SK-N-DZ (cell line): ENCODE results near the gene ZNF419. TPM values are rescaled to one million over a fixed set of nuclear protein-coding genes. Genes with fewer than 3 reads are reported as not detected.
"Not testable (repeated sequence)": the region's sequence is repeated elsewhere in the genome, so short reads cannot be mapped to it uniquely, and the experiment has no call there.

ENCODE experiments used
- DNase-seq: peaks from one replicate; pipeline ENCODE4 v3.0.0-alpha.2; 2015; ENCODE audit warnings: low spot score
- polyA plus RNA-seq, 2 experiments: library from polyadenylated mRNA; depleted of rRNA; stranded (reverse); fragments of >200 nt; gene quantifications; 2 replicates each; pipeline ENCODE4 v1.2.3, GENCODE V29; 2014

ZNF419 gene
- polyA plus RNA-seq (2014; cell fraction: cytosol; rRNA removed), result 7.0 and 11.0 TPM in 2 replicates
- 13.3 and 25.8 TPM in 2 replicates for polyA plus RNA-seq (2014; cell fraction: nucleus; rRNA removed)

DNA sequence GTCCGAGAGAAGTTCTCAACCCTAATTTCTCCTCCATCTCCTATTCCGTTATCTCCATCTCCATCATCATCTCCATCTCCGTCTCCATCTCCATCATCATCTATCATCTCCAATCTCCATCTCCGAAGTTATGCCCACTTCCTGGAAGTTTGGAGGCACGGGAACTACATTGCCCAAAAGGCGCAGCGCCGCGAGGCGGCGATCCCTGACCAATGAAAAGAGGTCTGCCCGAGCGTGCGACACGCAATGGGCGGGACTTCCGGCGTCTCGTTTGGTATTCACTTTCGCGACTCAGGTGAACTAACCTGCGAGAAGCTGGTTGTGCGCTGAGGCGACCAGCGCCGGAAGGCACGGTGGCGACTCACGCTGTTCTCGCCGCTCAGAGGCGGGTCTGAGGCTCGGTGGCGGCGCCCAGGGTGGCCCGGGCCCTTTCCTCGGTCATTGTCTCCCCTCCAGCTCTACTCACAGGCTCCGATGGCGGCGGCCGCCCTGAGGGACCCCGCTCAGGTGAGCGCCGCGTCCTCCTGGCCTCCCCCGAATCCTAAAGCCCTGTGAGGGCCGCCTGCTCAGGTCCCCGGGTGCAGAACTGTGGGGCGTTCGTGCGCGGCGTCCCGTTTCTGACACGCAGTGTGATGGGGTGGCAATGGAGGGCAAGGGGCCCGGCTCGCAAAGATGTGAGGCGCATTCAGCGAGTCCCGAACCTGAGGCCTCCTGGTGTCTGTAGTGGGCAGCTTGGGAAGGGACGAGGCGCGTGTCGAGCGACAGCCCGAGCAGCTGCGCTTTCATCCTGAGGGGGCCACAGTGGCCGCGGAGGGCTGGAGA is at the start of gene ZNF419:
Gene ZNF419 (plus strand): TSS at position 274 of the 822 bp plus-strand sequence. CDS start 201 bp downstream, at position 475.
- peak; percentile 71 for DNase-seq

DNA sequence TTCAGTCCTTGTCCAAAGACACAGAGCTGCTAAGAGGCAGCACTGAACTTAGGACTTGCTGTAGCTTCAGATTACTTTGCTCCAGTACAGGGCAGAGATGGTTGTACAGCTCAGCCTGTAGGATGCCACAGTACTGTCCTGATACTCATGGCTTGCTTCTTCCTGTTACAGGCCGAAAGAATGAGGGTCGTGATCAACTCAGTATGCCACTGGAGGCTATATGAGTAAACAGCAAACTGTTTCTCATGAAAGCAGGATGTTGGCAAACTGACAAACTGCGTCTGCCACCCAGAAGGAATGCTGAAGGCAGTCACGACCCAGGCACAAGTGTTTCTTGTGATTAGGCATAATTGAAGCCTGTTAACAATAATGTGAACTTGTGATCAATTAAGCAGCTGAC is 49.6 kb upstream of the ZNF419 start:
- DNase-seq, result no peak

DNA sequence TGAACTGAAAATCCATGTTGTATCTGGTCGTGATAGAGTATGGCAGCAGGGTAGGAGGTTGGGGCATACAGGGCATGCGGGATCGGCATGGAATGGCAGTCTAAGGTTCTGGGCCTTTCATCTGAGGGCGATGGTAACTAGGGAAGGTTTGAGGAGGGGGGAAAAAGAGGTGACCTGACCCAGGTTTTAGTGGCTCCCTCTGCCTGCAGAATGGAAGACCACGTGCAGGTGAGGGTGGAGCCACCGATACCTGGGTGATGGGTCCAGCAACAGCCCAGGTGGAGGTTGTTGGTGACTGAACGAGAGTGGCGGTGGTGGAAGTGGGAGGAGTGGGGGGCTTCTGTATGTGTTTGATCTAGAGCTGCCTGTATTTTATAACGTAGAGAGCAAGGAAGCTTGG is 48.6 kb upstream of the ZNF419 start:
- no peak for DNase-seq

DNA sequence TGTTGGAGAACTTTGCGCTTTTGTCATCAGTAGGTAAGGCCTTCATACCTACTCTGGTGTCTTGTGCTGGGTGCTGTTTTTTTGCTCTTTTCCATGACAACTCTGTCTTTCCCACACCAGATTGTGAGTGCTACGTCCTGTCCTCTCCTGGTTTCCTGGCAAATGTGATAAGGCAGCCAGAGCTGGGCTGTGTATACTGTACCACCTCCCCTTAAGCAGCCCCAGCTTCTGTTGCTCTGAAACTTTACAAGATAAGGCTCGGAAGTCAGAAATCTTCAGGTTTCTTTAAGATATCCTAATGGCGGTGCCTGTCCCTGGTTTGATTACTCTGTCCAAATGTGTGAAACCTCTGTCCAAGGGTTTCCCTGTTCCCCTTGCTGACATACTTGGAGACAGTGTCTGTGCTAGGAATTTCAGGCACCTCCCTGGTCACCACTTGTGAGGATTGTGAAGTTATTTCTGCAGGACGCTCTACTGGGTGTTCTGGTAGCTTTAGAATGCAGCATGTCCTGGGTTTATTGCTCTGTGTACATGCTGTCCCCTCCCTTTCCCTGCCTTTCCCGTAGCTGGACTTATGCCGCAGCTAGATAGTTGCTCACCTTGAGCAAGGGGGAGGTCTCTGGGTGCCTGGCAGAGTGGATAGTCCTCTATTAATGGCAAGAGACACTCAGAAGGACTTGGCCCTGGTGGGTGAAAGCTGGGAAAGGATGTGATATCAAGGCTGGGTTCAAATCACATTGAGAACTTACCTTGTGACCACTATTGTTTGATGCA is 45.4 kb upstream of the ZNF419 start:
- no peak for DNase-seq

DNA sequence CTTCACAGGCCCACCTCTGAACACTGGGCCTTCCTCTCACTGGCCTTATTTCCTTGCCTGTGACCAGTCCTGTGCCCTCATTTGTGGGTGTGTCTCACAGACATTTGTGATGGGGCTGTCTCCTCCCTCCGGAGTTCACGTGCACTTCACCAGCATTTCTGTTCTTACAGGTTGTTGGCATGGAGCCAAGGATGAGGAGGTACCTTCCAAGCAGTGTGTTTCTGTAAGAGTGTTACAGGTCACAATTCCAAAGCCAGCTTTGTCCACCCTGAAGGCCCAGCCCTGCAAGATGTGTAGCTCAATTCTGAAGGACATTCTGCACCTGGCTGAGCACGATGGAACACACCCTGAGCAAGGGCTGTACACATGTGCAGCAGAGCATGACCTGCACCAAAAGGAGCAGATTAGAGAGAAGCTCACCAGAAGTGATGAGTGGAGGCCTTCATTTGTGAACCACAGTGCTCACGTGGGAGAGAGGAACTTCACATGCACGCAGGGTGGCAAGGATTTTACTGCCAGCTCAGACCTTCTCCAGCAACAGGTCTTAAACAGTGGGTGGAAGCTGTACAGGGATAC is 44.3 kb upstream of the ZNF419 start:
- no peak for DNase-seq

DNA sequence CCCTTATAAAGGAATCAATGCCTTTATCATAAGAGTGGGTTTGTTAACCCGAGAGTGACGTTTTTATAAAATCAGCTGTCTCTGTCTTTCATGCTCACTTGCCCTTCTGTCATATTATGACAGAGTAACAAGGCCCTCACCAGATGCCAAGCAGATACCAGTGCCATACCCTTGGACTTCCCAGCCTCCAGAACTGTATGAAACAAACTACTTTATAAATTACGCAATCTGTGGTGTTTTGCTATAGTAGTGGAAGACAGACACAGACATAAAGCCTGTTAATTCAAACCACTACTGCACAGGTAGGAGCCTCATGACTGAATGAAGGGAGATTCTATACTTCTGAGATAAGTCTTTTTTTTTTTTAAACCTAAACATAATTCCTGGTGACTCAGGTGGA is 35.2 kb upstream of the ZNF419 start:
- DNase-seq, result no peak

- DNase-seq, result peak; percentile 8
Measured at GRCh38 chr19:57465680-57466381, 21.7 kb upstream of the ZNF419 start.

DNA sequence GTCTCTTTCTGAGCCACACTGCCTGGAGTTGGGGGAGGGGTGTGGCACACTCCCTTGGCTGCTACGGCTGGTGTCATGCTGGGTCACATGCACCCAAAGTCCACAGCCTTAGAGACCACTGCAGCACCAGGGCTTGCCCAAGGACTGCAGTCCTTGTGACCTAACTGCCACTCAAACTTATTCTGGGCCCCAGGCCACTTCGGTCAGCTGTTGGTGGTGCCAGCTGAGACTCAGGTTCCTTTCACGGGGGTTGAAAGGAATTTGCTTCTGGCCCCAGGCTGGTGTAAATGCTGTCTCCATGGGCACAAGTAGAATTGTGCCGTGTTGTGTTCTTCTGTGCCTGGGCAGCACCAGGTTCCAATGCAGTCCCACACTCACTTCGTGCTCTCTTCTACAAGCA is 21.1 kb upstream of the ZNF419 start:
- no peak for DNase-seq

- DNase-seq, result no peak
Measured at GRCh38 chr19:57473646-57474045, 13.9 kb upstream of the ZNF419 start.

DNA sequence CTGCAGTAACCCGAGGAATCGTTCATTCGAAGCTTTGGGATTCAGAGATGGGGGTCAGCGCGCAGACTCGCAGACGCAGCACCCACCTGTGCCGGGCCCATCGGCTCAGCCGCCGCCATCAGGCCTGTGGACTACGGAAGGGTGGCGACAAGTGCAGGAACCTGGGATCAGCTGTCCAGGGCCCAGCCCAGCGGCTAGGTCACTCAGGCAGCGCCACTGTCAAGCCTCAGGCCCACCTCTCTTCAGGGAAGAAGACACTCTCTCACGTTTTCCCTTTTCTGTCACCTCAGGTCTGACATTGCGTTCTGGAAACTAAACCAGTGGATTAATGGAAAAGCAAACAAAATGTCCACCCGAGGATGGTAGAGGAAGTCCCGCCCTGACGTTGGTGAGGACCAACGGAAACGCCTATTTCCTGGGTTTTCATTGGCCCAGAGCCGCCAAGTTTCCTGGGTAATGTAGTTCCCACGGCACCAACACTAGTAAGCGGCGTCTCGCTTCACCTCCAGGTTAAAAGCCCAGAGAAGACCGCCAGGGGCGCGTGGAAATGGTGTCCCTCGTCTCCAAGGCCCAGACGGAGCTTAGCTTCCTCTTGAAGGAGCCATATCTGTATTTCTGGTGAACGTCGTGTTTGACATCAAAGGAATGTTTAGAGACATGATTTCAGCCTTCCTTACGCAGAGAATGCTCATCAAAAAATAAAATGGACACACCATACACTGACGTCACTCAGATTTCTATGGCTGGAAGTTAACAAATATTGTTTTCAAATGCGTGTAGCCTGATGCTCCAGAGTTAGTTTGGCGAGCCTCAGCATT is 10.2 kb upstream of the ZNF419 start, which contains the start of gene ZNF772:
Gene ZNF772 (minus strand): TSS at position 376 of the 818 bp plus-strand sequence. CDS start 257 bp downstream, at position 119.
- DNase-seq, result peak; percentile 92

- not testable (repeated sequence) for DNase-seq
Measured at GRCh38 chr19:57488299-57488644, 722 bp downstream of the ZNF419 start.

- not testable (repeated sequence) for DNase-seq
Measured at GRCh38 chr19:57499332-57499679, 11.8 kb downstream of the ZNF419 start.

DNA sequence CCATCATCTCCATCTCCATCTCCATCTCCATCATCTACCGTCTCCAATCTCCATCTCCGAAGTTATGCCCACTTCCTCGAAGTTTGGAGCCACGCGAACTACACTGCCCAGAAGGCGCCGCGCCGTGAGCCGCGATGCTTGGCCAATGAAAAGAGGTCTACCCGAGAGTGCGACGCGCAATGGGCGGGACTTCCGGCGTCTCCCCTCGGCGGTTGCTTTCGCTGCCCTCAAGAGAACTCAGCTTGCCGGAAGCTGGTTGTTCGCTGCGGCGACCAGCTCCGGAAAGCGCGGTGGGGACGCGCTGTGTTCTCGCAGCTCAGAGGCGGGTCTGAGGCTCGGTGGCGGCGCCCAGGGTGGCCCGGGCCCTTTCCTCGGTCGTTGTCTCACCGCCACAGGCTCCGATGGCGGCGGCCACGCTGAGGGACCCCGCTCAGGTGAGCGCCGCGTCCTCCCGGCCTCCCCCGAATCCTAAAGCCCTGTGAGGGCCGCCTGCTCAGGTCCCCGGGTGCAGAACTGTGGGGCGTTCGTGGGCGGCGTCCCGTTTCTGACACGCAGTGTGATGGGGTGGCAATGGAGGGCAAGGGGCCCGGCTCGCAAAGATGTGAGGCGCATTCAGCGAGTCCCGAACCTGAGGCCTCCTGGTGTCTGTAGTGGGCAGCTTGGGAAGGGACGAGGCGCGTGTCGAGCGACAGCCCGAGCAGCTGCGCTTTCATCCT is 12.3 kb downstream of the ZNF419 start, which contains the start of gene ZNF773:
Gene ZNF773 (plus strand): TSS at position 259 of the 716 bp plus-strand sequence. CDS start 143 bp downstream, at position 402.
- peak; percentile 89 for DNase-seq

GRCh38 chr19:57500400-57500799 is 12.8 kb downstream of the ZNF419 start:
- DNase-seq, result not testable (repeated sequence)

DNA sequence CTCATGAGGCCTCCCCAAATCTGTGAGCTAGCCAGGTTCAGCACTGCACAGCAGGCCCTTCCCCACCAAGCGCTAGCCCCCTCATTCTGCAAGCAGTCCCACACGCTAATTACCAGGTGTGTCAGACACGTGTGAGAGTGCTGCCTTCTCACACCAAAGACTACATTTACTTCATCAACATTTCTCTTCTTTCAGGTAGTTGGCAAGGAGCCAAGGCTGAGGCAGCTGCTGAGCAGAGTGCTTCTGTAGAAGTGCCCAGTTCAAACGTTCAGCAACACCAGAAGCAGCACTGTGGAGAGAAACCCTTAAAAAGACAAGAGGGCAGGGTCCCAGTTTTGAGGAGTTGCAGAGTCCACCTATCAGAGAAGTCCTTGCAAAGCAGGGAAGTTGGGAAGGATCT is 18.6 kb downstream of the ZNF419 start:
- DNase-seq, result no peak

DNA sequence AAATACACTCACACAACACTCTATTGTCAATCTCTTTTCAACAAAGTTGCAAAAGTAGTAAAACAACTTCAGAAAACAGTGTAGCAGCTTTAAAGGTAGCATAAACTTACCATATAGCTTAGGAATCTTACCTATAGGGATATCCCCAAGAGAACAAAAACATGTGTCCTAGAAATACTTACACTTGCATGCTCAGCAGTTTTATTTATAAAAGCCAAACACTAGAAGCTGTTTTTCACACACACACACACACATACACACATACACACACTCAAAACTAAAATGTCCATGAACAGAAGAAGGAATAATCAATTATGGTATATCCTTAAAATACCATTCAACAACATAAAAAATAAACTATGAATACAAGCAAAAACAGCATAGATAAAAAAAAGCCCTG is 23.9 kb downstream of the ZNF419 start:
- DNase-seq, result no peak

- no peak for DNase-seq
Measured at GRCh38 chr19:57512845-57513244, 25.3 kb downstream of the ZNF419 start.

DNA sequence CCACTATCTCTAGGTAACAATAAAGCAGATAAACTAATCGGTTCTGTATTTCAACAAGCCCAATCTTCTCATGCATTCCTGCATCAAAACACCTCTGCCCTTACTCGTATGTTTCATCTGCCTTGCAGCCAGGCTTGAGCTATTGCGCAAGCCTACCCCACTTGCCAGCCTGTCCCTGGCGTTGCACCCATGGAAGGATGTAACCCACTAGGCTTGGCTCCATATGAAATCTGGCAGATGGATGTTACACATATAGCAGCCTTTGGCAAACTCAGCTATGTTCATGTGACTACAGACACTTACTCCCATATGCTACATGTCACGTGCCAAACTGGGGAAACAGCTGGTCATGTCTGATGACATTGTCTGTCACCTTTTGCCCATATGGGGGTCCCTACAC is 27.7 kb downstream of the ZNF419 start:
- no peak for DNase-seq

GRCh38 chr19:57518021-57518420 is 30.5 kb downstream of the ZNF419 start:
- not testable (repeated sequence) for DNase-seq
